HG02981 (cell line): ENCODE measurements around the gene PDLIM7.
"Not testable (repeated sequence)": the region's sequence is repeated elsewhere in the genome, so short reads cannot be mapped to it uniquely, and the experiment has no call there.

Source experiments
- ATAC-seq: cut with Tn5 transposase; IDR thresholded peaks from one replicate; pipeline ENCODE4 v1.9.1; 2021; ENCODE audit warnings: mild to moderate bottlenecking, moderate library complexity; ENCODE audit not compliant: unreplicated experiment

The PDLIM7 gene

DNA sequence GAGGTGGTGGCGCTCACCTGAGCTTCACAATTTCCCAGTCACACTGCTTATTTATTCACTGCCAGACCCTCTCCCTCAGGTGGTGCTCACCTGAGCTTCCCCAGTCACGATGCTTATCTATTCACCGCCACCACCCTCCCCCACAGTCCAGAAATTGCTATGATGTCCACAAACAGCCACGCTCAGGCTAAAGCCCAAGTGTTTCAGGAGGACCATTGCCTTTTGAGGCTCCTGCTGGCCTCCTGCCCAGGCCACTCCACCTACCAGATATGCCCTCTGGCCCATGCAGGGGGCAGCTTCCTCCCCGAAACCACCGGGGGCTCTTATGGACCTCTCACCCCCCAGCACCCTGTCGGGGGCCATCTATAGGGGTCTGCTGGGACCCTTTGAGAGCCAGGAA, 4.6 kb downstream of the PDLIM7 start:
- ATAC-seq: no peak

GRCh38 chr5:177491983-177492746, 5.2 kb downstream of the PDLIM7 start:
- ATAC-seq: no peak

GRCh38 chr5:177491429-177491945, 5.9 kb downstream of the PDLIM7 start:
- ATAC-seq: no peak

DNA sequence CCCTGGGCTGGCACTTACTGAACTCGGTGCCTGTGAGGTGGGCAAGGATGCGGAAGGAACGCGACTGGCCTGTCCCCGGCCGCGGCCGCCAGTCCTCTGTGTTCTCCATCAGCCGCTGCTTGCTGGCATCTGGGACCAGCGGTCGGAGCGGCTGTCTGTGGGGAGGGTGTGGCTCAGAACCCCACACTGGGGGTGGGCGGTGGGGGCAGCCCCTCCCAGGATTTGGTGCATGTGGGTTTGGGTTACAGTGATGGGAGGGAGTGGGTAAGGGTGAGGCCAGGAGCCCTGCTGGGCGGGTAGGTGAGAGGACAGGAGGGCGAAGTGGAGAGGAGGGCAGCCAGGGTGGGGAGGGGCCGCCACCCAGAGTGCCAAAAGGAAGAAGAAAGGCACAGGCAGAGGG, 6.4 kb downstream of the PDLIM7 start:
- no peak for ATAC-seq

GRCh38 chr5:177490311-177490991, 7.0 kb downstream of the PDLIM7 start:
- no peak for ATAC-seq

DNA sequence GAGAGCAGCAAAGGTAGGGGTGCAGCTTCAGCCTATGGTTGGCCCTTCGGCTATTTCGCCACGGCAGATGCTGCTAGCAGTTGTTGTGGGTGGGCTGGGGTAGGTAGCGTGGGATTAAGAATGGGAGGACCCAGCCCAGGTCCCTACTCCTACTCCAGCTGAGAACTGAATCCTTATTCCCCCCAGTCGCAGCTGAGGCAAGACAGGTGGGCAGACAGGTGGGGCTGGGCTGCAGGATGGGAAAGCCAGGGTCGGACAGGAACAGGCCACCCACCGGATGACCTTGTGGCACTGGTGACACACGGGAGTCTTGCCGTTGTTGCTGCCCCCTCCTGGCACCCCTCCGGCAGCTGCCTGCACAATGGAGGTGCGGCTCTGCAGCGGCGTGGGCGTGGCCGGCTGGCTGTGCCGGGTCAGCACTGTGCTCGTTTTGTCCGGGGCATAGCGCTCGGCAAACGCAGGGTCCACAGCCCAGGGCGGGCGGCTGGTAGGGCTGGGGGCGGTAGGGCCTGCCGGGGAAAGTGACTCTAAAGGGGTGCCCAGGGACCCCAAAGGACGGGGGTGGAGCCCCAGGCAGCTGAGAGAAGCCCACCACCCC, 8.2 kb downstream of the PDLIM7 start:
- ATAC-seq: no peak

GRCh38 chr5:177487975-177488374, 9.4 kb downstream of the PDLIM7 start:
- ATAC-seq: no peak

GRCh38 chr5:177487144-177487543, 10.3 kb downstream of the PDLIM7 start:
- ATAC-seq: no peak

DNA sequence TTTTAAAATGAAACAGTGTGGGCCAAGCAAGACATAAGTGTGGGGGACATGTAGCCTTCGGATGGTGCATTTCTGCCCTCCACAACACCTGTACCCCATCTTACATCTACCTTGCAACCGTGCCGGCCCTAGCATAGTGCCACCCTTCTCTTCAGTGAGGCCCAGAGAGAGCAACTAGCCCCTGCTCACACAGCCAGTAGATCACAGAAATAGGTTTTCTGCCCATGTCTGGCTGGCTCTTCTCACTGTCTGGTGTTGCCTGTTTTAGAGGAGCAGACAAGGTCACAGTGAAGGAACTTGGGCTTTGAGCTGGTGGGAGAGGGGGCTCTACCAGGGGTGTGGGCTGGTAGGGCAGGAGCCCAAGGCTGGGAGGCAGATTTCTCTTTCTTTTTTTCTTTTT, 11.1 kb downstream of the PDLIM7 start:
- ATAC-seq: no peak

GRCh38 chr5:177485753-177486152, 11.7 kb downstream of the PDLIM7 start:
- not testable (repeated sequence) for ATAC-seq

- ATAC-seq: no peak
Measured at GRCh38 chr5:177484902-177485549, 12.4 kb downstream of the PDLIM7 start.

DNA sequence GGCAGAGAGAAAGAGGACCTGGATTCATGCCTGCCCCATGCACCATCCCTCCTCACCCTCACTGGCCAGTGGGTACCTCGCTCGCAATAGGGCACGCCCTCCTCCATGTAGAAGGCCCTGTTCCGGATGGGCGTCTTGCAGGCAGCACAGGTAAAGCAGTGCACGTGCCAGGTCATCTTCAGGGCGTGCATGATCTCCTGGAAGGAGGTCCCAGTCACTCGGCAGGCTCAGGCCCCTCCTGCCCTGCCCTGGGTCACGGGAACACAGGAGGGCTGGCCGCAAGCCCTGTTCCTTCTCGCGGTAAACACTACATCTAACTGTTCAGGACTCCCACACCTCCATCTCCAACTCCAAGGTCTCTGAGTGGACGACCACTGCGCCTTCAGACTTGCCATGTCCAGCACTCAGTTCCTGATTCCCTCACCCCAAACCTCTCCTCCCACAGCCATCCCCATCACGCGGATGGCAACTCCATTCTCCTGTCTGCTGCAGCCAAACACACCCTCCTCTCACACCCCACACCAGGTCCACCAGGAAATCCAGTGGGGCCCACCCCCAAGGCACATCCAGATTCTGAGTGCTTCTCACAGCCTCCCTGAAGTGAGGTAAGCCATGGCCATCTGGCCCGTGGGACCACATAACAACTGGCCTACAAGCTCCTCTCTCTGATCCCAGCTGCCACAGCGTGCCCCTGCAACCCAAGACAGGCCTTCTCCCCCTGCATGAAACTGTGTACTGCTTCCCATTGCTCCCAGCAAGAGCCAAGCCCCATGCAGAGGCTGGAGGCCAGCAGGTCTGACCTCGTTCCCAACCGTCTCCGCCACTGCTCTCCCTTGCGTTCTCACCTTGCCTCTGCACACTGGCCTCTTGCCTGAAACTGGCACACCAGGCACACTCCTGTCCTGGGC, 13.2 kb downstream of the PDLIM7 start:
- ATAC-seq: no peak

DNA sequence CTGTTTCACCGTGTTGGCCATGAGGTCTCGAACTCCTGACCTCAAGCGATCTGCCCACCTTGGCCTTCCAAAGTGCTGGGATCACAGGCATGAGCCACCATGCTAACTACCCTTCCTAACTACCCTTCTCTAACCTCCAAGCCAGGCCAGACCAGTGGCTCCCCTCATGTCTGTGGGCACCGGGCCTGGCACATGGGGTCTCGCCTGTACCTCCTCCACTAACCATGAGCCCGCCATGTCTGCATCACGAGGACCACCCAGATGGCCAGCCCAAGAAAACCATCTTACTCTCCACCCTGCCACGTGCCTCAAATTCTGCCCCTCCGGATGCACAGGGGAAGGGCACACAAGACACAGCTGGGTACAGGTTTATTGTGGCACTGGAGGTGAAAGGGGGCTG, 14.4 kb downstream of the PDLIM7 start:
- no peak for ATAC-seq

GRCh38 chr5:177482359-177482795, 15.0 kb downstream of the PDLIM7 start:
- no peak for ATAC-seq

- no peak for ATAC-seq
Measured at GRCh38 chr5:177479774-177480173, 17.6 kb downstream of the PDLIM7 start.

- ATAC-seq: no peak
Measured at GRCh38 chr5:177478711-177479646, 18.4 kb downstream of the PDLIM7 start.

- no peak for ATAC-seq
Measured at GRCh38 chr5:177477701-177478477, 19.5 kb downstream of the PDLIM7 start.

DNA sequence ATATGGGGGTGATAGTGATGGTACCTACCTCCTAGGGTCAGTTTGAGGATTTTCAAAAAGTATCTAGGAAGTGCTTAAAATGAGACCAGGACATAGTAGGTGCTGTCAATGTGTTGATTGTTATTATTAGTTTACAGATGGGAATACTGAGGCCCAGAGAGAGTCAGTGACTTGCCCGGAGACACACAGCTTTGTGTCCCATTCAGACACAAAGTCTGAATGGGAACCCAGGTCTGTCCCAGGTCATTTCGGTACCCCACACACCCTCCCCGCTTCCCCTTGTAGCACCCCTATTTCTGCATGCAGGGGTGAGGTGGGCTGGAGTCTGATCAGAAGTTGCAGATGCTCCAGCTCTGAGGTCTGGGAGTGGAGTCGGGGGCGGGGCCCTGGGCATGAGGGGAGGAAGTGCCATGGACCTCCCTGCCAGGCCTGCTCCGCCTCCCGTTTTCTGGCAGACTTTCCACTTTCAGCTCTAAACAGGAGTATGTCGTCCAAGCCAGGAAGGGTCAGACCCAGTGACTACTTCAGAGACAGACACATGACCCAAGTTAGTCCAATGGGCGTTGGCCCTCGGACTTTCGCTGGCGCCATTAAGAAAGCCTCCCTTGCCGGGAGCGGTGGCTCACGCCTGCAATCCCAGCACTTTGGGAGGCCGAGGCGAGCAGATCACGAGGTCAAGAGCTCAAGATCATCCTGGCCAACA, 20.7 kb downstream of the PDLIM7 start:
- no peak for ATAC-seq
